GOT3 (cell line): ENCODE data around the gene LAMB1.

Source experiments
- DNase-seq: peaks from one replicate; lab custom pipeline; 2025; ENCODE audit warnings: mixed read lengths; lab: John Stamatoyannopoulos, UW

LAMB1 gene

GRCh38 chr7:108017776-108018151 is 14.8 kb upstream of the LAMB1 start:
- no peak for DNase-seq

DNA sequence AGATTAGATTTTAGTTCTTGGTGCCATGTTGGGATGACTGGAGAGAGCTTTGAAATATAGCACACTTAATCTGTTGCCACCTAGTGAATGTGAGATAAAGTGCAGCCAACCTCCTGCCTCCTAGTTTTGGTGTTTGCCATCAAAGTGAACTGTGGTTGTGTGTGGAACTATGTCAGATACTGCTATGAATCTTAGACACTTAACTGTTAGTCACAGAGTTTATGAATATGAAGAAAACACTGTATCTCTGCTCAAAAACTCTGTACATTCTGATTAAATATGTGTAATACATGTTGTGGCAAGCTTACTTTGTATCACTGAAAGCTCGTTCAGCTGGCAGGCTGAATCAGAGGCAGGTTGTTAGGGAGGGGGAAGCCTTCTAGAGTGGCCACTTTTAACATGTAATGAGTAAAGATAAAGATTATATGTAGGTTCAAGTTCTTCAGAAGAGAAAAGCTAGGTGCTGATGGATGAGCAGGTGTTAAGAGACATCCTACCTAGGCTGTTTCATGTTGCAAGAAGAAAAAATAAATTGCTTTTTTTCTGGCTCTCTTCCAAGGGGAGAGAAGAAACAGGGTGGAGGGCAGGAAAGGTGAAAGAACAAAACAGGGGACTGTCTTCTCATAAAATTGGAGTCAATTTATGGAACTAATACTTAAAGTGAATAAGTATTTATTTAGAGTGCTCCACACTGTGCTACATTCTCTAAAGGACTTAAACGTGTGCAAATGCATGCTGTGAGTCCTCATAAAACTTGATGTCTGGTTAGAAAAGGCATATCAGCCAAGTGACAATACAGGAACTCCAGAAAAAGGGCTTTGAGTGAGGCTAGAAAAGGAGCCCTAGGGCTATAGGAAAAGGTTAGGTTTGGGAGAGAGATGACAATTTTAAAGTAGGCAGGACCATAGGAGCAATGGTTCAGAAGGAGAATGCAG is 14.1 kb upstream of the LAMB1 start:
- no peak for DNase-seq

- DNase-seq, result no peak
Measured at GRCh38 chr7:108015740-108016139, 12.8 kb upstream of the LAMB1 start.

DNA sequence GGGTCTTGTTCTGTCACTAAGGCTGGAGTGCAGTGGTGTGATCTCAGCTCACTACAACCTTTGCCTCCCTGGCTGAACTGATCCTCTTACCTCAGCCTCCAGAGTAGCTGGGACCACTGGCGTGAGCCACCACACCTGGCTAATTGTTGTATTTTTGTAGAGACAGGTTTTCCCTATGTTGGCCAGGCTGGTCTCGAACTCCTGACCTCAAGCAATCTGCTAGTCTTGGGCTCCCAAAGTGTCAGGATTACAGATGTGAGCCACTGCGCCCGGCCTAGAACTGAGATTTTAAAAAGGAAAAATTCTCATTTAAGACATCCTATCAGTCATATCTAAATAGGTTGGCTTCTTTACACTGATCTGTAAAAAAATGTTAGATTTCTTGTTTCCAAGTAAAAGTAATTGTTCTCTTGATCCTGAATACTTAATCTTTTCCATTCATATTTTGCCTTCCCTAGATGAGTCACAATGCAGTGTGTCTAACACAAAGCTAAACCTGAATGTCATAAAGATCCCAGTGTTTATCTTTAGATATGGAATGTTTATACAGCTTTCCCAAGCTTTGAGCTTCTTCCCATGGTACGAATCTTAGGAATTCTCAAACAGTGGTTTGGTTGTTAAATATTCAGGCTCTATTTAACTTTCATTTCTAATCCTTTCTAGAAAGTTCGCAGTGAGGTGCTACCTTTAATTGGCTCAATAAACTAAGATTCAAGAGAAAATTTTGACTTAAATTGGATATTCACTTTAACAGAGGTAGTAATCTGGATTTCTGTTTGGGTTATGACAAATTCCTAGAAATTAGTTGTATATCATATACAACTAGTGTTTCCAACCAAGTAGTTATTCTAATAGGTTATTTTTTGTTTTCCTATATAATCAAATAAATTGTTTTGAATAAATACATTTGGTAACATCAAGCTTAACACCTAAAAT is 12.1 kb upstream of the LAMB1 start:
- DNase-seq, result no peak

- DNase-seq, result no peak
Measured at GRCh38 chr7:108014215-108014614, 11.3 kb upstream of the LAMB1 start.

DNA sequence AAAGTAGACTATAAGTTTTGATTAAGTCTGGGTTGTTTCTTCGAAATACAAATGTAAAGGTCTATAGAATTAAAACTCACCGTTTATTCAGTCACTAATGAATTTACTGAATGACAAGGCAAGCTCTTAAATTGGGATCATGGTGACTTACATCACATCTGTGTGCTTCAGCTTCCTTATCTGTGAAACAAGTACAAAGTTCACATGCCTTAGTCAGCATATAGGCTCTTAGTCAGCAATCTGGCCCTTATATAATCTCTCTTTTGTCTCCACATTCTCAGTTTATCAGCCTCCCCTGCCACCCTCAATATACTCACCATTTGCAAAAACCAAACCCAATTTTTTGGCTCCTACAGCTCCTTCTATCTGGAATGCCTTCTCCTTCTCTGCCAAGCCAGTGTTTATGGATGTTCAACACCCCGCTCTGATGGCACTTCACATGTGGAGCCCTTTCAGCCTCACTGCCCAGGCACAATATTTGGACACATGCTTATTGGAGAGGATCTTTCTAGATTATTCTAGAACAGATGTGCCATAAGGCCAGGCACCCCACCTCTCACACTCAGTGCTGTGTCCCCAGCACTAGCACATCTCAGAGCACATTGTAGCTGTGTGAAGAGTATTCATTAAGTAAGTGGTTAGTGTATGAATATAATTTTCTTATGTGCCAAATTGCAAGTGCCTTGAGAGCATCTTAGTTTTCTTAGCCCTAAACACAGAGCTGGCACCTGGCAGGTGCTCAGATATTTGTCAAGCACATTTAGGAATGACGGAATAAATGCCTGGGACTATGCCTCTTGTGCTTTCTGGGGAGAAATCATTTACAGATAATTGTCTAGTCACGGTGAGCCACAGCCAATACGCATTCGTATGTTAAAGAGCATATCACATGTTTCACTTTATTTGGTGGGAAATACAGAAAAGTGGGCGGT is 9.8 kb upstream of the LAMB1 start:
- no peak for DNase-seq

- no peak for DNase-seq
Measured at GRCh38 chr7:108010377-108010776, 7.4 kb upstream of the LAMB1 start.

- DNase-seq, result no peak
Measured at GRCh38 chr7:108009873-108010272, 6.9 kb upstream of the LAMB1 start.

DNA sequence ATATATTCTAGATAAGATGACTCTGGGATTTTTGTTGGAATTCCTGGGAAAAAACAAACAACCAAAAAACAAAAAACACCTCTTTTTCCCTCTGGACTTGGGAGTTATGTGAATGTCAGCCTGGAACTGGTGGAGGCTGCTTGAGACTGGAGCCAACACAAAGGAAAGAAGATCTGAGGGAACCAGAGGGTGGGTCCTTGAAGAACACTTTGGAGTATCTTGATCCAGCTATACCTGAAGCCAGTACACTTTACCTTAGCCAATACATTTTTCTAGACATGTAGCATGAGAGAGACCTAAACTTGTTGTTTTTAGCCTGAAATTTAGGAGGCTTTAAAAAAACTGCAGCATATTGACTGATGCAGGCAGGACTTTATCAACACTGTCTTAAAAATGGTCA is 5.9 kb upstream of the LAMB1 start:
- no peak for DNase-seq

DNA sequence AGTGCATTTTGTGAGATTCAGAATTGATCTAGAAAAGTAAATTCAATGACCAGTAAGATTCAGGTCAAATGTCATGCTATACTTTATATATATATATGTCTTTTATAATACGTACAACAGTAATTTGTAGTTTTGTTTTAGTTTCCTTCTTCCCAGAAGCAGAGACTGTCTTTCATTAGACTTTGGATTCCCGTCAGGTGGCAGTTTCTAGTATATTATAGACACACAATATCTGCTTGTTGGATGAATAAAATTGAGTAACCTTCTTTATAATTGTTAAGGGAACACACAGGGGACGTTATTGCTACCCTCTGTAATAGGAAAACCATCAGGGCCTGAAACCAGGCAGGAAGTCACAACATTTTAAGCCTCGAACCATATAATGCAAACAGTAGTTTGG is 5.3 kb upstream of the LAMB1 start:
- no peak for DNase-seq

DNA sequence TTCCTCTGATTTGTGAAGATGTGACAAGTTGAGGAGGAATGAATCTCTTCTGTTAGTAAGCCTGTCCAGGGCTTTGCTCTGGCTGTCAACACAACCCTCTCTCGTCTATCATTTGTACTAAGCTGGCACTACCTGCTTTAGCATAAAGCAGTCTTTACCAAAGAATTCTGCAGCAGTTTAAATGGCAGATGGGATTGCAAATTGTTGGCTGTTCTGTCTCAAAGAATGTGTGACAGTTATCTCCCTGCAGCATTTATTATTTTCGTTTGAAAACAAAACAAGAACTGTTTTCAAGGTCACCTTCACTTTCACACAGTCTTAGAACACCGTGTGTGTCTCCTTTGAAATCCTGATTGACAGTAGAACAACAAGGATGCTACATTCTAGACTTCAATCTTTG is 4.8 kb upstream of the LAMB1 start:
- DNase-seq, result no peak

- DNase-seq, result no peak
Measured at GRCh38 chr7:108007261-108007660, 4.3 kb upstream of the LAMB1 start.

DNA sequence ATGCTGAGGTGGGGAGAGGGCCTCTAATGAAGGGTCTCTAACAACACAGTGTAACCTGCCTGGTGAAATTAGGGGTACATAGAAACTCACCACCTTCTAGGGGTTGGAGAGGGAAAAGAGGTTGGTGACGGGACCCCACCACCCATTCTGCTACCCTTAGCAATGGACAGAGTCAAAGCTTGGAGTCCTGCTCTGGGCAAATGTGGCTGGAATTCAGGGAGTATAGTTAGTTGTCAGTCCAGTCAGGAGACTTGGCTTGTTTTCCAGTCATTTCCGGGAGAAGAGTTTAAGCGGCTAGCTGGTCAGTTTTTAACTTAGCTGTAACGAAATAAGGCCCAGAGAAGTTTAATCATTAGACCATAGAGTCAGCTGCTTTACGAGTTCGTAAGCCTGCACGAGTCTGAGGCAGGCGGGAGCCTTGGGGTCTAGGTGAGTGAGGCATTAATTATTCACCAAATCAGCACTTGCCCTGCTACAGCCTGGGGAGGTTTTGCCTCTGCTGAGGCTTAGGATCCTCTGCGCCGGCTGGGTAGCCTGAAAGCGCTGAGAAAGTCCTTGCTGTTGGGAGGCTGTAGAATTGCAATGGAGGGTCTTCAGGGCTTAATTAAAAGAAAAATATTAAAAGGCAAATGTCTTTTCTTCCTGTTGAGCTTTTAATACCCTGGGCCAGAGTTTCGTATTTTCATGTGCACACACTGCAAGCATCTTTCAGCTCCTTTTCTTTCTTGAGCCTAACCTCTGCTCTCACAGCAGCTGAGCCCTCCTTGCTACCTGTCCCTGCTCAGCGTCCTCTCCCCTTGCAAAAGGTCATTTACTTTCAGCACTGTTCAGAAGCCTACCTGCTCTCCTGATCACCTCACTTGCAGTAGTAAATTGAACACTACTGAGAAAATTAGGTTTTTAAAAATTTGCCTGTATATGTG is 1.5 kb upstream of the LAMB1 start:
- DNase-seq, result no peak

DNA sequence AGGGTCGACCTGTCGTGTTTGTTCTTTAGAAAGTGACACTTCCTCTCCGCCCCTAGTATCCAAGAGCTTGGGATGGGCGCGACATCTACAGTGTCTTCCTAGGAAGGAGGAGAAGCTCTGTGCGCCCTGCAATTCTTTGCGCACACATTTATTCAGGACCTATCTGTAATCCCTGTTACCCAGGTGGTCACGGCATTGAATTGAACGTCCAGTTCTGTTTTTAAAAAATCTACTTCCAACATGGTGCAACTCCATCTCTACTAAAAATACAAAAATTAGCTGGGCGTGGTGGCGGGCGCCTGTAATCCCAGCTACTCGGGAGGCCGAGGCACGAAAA is 606 bp upstream of the LAMB1 start:
- no peak for DNase-seq

DNA sequence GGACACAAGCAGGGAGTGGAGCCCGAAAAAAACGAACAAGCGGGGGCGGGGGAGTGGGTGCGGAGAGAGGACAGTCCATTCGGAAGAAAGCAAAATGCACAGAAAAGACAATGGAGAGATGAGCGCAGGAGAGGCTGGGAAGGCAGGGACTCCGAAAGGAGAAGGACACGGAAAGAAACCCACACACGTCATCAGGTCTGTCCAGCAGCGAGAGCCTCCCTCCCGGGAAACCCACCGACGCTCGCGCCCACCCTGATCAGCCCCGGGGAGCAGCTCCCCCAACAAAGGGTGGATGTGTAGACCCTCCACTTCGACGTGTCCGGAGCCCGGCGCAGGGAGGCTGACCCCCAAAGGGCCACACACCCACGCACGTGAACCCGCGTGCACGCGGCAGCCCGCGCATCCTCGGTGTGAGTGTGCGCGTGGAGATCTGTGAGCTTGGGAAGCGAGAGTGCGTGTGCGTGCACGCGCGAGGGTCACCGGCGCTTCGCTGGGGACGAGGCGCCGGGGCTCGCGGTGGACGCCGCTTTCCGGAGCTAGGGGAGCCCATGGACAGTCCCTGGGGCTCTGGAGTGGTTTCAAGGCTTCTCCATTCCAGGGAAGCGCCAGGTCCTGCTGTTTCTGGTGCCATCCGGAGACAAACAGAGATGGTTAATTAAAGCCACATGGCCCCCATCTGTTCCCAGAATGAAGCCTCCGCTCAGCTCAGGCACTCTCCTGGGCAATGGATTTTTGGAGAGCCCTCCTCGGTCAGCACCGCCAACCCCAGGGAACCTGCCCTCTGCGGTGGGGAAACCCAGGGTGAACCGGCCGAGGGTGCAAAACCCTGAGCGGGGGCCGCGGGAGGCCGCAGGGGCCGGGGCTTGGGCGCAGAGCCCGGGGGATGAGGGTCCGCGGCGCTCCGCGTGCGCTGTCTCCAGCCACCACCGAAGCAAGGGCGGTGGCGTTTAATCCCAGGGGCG is 916 bp downstream of the LAMB1 start:
- no peak for DNase-seq

DNA sequence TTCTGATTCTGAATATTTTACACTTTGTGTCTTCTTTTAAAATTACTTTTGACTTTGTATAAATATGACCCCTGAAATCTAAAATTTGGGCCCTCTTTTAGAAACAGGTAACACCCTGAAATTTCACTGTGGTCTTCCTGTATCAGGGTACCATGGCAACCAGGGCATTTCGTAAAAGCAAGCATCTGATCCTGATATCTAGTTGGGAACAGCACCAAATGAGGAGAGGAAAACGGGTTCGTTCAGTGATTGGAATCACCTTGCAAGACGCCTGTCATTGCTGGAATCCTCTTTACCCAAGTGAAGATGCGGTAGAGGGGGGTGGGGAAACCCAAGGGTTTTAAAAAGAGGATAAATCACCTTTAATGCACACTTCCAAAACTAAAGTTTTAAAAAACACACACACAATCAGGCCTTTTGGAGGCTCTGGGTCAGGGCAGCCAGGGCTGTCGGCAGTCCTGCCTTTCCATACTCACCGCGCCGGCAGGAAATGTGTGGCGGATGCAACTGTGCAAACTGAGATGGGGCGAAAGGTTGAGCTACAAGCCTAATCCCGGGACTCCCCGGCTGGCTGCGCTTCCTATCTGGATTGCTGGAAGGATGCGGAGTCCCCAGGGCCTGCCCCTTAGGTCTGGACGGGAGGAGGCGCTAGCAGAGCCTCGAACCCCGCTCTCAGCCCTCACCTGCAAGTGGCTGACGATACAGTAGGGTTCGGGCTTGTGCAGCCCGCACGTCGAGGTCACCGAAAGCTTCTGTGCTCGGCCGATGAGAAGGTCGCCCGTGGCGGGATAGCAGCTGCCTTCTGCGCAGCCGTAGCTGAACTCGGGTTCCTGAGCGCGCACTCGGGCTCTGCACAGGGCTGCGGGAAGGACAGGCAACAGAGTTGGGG is 1.8 kb downstream of the LAMB1 start:
- no peak for DNase-seq

DNA sequence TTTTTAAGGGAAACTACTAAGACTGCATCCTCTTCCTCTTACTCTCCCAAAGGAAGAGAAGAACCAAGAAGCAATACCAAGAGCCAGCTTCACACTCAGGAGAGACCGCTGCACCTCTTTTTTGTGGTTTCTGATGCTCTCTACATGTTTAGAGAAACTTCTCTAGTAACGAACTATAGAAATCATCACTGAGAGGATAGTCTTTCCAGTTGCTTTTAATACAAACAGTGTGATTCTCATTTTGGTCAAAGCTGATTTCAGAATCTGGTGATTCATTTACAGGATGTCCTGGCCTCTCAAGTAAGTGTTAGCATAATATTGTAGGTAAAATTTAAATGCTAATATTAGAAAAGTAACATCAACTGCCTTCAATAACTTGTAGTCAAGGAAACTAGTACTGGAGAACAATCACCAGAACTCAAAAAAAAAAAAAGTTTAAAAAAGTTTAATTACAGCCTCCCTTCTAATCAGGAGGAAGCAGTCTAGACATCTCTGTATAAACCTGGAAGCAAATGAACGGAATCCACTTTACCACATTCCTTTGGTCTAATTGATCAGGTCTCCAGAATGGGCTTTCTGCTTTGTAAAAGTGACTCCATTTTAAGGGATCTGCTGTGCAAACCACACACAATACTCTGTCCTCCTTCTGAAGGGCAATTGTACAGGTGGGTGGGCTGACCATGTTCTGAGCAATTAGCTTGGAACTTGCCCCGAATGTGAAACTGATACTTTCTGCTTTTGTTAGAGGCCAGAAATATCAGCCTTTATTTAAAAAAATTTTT is 3.0 kb downstream of the LAMB1 start:
- DNase-seq, result no peak
